GM21390 (cell line): ENCODE results near the gene GLT8D1.
"Not testable (repeated sequence)": the region's sequence is repeated elsewhere in the genome, so short reads cannot be mapped to it uniquely, and the experiment has no call there.

ENCODE experiments used
- ATAC-seq: cut with Tn5 transposase; IDR thresholded peaks from one replicate; pipeline ENCODE4 v1.9.1; 2021; ENCODE audit not compliant: unreplicated experiment

The GLT8D1 gene

GRCh38 chr3:52705688-52706686 is at the start of gene GLT8D1, which contains the start of gene SPCS1:
Gene GLT8D1 (minus strand): TSS chr3:52705791. CDS start chr3:52700460, 5,331 bp downstream.
Gene SPCS1 (plus strand): TSS chr3:52706106. CDS start chr3:52706247, 141 bp downstream.
- peak; percentile 74 for ATAC-seq

GRCh38 chr3:52754373-52754772 is 48.8 kb upstream of the GLT8D1 start:
- ATAC-seq = no peak

GRCh38 chr3:52752045-52752660 is 46.6 kb upstream of the GLT8D1 start:
- ATAC-seq = no peak

- ATAC-seq = no peak
These were observed 38.1 kb upstream of the GLT8D1 start for GRCh38 chr3:52743721-52744120.

GRCh38 chr3:52743152-52743551 is 37.6 kb upstream of the GLT8D1 start:
- ATAC-seq = no peak

DNA sequence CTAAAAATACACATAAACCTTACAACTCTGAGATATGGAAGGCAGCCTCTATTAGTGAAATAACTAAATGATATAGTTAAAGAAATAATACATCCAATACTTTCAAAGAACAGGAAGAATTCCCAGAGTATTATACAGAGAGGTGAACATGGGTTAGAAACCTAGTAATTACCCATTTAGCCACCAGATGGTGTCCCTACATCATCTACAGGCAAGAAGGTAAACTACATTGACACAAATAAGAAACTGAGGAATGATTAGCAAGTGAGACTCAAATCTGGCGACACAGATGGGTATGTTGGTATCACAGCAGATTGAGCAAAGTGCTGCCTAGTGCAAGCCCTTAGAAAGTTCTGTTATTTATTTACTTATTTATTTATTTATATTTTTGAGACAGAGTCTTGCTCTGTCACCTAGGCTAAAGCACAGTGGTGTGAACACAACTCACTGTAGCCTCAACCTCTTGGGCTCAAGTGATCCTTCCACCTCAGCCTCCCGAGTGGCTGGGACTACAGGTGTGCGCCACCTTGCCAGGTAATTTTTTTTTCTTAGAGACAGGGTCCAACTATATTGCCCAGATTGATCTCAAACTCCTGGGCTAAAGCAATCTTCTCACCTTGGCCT is 36.9 kb upstream of the GLT8D1 start:
- no peak for ATAC-seq

DNA sequence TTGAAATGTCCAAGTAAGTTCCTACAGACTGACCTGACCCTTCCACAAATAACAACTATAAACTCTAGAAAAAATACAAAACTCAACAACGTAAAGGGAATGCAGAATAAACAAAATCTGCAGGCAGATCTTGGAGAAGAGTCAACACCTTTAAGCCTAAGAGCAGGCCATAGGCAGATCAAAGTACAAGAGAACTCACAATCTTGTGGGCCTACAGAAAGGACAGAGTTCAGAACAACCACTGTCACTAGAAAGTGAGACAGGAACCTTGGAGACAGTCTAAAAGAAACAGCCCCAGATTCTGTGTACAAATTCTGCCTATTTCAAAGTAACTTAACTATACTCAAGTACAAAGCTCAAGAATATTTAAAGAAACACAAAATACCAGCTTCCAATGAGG is 34.1 kb upstream of the GLT8D1 start:
- no peak for ATAC-seq

DNA sequence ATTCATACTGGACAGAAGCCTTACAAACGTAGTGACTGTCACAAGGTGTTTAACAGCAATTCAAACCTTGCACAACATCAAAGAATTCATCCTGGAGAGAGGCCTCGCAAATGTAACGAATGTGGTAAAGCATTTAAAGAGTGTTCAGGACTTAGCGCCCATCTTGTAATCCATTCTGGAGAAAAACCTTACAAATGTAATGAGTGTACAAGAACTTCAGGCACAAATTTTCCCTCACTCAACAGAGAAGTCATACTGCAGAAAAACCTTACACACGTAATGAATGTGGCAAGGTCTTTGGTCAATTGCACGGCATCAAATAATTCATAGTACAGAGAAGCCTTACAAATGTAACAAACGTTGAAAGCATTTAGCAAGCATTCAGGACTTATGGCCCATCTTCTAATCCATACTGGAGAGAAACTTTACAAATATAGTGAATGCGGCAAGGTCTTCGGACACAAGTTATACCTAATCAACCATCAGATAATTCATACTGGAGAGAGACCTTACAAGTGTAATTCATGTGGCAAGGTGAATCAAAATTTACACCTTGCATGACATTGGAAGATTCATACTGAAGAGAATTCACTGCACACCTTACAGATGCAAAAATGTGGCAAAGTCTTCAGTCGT is 27.8 kb upstream of the GLT8D1 start:
- no peak for ATAC-seq

- no peak for ATAC-seq
These were observed 26.0 kb upstream of the GLT8D1 start for GRCh38 chr3:52731590-52731989.

DNA sequence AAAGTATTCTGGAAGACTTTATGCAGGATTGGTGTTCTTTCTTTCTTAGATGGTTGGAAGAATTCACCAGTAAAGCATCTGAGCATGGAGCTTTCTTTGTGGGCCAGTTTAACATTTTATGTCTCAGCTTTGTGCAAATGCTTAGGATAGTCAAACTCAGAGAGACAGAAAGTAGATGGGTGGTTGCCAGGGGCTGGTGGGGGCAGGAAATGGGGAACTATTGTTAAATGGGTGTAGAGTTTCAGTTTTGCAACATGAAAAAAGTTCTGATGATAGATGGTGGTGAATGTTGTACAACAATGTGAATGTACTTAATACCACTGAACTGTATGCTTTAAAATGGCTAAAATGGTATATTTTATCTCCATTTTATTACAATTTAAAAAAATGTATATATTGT is 25.1 kb upstream of the GLT8D1 start:
- no peak for ATAC-seq

DNA sequence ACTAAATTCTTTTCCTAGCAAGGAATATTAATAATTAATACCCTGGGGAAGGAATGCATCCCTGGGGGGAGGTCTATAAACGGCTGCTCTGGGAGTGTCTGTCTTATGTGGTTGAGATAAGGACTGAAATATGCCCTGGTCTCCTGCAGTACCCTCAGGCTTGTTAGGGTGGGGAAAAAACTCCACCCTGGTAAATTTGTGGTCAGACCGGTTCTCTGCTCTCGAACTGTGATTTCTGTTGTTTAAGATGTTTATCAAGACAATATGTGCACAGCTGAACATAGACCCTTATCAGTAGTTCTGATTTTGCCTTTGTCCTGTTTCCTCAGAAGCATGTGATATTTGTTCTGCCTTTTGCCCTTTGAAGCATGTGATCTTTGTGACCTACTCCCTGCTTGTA is 23.2 kb upstream of the GLT8D1 start:
- not testable (repeated sequence) for ATAC-seq

- ATAC-seq = no peak
These were observed 18.9 kb upstream of the GLT8D1 start for GRCh38 chr3:52724511-52724910.

GRCh38 chr3:52723935-52724334 is 18.3 kb upstream of the GLT8D1 start:
- no peak for ATAC-seq

DNA sequence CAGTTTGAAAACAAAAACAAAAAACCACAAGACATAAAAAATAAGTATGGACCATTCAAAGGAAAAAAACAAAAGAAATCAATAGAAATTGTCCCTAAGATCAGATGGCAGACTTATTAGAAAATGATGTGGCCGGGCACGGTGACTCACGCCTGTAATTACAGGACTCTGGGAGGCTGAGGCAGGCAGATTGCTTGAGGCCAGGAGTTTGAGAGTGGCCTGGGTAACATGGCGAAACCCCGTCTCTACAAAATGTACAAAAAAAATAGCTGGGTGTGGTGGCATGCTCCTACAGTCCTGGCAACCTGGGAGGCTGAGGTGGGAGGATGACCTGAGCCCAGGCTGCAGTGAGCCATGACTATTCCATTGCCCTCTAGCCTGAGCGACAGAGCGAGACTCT is 16.9 kb upstream of the GLT8D1 start:
- no peak for ATAC-seq

DNA sequence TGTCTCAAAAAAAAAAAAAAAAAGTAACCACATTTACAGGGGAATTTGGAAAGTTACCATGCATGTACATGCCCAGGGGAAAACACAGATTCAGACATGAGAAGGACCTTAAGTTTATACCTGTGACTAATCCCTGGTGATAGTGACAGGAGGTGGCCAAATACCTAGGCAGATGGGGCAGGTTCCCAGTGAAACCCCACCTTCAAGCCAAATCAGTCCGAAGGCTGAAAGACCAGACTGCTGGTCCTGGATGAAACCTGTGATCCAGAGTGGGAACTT is 16.1 kb upstream of the GLT8D1 start:
- ATAC-seq = no peak

DNA sequence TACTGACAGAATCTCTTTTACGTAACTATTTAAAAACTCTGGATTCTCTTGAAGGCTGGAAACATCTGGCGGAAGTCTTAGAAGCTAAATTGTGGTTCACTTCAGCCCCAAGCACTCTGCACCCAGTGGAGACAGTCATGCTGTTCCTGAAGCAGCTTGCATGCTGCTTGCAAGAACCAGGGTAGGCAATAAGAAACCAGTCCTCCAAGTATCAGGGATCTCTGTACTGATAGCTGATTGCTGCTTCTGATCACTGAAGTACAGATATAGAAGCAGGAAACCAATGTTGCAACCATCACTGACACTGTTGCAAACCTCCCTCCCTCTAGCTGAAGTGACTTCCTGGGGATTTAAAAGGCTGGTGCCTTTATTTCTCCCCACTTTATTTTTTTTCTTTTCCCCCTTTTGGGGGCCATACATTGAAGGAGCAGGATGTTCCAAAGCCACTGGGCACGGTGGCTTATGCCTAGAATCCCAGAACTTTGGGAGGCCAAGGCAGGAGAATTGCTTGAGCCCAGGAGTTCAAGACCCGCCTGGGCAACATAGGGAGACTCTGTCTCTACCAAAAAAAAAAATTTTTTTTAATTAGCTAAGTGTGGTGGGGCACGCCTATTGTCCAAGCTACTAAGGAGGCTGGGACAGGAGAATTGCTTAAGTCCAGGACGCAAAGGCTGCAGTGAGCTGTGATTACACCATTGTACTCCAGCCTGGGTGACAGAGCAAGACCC is 15.6 kb upstream of the GLT8D1 start:
- no peak for ATAC-seq

- ATAC-seq = no peak
These were observed 14.0 kb upstream of the GLT8D1 start for GRCh38 chr3:52719618-52720017.

GRCh38 chr3:52715714-52716305 is 10.2 kb upstream of the GLT8D1 start:
- no peak for ATAC-seq

DNA sequence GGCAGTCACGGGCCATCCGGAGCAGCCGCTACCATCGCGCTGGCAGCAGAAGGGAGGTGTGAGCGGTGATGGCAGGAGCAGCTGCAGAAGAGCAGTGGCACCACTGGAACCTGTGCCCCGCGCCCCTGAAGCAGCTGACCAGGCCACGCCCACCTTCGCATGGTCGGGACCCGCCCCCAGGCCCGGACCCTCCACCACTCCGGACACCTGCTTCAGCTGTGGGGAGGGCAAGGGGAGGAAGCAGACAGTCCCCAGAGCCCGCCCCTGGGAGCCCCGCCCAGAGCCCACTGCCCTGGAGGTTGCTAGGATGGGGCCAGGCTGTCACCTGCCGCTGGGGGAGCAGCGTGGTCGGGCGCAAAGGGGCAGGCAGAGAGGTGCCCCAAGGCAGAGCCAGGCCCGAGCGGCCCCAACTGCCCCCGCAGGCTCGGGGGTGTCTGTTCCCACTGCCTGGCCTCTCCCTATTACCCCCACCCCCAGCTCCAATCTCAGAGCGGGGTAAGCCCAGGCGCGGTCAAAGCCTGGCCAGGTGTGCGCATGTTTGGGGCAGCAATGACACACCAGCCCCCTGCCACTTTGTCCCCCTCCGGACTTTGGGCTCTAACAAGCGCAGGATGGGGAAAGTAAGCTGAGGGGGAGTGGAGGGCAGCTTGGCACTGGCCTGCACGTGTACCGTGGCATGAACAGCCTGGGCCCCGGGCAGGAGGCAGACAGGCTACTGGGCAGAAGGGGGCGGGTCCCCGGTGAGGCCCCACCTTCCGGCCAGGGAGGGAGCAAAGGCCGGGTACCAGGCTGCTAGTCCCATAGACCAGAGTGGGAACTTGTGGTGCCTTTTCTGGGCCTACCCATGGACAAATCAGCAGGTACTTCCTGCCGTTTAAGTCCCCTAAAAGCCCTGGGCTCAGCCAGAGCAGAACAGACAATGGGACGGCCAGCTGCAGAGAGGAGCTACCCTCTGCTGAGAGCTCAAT is 9.0 kb upstream of the GLT8D1 start:
- ATAC-seq = no peak
